ENCODE measurements around the gene MEF2D.
A peak's percentile ranks its signal among the peaks of the same experiment; 100 is the strongest.

Gene MEF2D

DNA sequence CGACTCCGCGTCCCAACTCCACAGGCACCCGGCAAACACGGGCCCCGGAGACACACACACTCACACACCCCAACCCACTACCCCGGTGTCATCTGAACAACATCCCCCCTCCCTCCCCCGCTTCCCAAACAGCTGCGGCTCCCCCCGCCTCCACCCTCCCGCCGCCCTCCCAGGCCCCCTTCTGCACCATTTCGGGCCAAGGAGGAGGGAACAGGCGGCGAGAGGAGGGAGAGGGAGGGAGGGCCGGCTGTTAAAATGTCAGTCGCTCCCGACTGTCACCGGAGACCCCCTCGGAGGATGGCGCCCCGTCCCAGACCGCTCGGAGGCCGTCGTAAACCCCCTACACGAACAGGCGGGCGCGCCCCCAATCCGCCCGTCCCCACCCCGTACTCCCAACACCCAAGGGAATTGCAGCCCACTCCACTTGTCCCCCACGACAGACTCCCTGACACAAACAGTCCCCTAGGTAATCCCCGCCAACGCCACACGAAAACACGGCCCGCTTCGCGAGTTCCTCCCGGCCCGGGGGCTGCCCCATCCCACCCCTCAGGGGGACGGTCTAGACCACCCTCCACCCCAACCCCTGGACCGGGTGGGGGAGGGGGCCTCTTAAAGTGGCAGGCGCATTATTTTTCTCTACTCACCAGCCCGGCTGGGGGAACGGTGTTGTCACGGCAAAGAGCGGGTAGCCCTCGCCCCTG, 583 bp downstream of the MEF2D start:
- peak; percentile 29 for DNase-seq (ENCODE audit: low read depth)

DNA sequence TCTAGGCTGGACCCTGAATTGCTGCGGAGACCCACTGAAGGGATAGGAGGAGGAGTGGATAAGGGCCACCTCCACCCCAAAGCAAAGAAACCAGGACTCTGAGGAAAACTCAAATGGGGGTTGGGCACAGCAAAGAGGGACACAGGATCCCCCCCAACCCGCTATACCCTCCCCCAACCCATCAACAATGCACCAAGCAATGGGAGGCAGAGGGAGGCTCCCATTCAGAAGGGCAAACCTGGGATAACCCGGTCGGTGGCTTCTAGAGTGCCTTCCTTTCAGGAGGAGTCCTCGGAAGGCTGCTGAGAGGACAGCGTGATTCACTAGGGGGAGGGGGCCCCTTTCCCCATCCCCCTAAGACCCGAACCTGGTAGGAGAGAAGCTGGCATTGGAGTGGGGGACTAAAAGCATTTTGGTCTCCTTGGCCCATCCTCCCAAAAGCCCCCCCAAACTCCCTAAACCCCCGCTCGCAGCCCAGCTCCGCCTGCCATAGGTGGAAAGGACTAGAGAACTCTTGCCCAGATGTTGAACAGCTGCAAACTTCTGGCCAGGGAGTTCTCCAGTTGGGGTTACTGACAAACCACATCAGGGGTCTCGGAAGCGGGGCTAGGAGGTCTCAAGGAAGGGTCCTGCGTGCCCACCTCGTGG, 1.3 kb downstream of the MEF2D start:
- no peak for DNase-seq (ENCODE audit: low read depth)

DNA sequence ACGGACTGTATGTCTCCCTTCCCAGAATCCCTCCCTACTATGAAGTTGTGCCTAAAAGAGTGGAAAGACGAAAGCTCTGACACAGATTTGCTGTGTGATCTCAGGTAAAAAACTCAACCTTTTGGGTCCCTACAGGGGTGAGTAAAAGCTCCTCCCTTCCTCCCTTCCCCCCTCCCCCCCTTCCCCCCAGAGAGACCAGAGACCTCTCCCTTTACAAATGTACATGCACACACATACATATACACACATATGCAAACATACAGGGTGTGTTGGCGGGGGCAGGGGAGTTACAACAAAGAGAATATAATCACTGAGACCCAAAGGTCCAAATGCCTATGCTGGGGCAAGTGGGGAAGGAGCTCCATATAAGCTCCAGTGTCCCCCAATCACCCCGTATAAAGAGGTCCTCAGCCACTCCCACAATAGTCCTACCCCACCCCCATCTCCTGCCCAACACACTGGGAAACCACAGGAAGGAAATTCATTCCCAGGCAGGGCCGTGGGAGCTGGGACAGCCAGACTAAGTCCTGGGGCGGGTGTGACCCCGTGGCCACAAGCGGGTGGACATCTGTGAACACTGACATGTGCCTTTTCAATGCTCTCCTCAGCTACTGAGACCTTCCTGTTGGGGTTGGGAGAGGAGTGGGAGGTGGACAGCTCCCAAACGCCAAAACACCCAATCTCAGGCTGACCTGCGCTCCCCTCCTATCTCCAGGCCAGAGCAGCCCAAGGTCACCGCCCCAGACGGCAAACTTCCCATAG, 2.0 kb downstream of the MEF2D start:
- DNase-seq (ENCODE audit: low read depth), result no peak

DNA sequence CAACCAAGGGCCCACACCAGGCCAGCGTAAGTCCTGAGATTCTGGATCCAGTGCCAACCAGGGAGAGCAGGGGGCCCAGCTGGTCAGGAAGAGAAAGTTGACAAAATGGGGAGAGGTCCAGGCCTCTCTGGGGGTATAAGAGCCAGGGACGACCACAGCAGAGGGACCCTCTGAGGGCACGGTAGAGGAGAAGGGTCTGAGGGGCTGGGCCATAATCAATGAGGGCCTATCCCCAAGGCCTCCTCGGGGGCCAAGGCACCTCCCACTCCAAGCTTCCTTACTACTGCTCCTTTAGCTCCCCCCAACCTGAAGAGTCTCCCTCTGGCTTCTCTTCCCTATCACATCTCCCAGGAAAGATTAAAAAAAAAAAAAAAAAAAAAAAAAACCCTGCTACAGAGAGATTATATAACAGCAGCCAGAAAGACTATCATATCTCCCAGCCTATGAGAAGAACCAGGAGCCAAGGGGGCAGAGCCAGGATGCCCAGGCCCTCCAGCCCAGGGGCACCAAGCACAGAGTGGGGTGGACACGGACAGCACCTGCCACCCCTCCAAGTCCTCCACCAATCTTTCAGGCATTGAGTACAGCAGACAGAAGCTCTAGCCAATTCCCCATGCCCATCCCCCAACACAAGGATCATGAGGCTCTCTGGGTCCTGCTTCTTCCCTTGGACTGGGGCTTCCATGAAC, 2.7 kb downstream of the MEF2D start:
- no peak for DNase-seq (ENCODE audit: low read depth)

DNA sequence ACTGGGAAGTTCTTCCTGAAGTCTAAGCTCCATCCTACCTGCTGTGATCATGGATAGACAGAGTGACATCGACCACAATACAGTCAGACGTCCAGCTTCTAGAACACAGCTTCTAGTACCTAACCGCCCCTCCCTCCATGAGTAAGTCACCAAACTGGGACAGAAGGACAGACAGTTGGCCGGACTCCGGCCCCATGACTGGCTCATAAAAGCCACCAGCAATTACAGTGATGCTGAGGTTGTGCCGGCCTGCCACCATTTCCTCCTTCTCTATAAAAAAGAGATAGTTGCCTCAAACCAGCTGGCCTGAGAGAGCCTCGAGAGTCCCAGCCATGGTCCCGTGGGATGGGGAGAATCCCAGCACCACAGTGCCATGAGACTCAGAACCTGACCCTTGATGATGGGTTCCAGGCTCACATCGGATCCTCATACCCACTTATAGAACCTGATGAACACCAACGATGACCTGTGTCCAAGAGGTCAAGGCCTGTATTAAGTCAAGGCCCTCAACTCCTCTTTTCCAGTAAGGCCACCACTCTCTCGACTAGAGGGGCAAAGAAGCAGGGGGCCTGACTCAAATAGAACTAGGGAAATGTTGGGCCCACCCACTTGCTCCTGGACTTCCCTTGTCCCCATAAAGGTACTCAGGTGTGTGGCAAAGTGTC, 3.4 kb downstream of the MEF2D start:
- DNase-seq (ENCODE audit: low read depth), result no peak

DNA sequence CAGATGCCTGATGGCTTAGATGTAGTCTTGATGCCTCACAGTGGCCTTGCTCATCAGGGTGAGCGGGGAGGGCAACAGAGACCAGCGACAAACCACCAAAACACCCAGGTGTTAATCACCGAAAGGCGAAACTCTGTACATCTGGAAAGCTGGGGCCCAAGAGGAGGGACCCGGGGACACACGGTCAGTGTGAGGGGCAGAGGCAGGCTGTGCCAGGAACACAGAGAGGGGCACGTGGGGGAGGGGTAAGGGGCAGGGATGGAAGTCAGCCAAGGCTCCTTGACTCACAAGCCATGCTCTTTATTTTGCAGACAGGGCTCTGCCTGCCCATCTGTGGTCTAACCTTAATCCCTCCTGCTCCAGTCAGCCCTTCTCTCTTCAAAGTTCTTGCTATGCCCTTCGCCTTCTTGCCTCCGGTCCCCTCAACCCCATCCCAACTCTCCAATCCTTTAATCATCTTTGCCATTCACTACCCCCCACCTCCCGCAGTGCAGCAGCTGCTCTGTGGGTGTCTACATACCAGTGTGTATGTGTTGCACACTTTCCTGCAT, 4.3 kb downstream of the MEF2D start:
- DNase-seq (ENCODE audit: low read depth), result no peak

DNA sequence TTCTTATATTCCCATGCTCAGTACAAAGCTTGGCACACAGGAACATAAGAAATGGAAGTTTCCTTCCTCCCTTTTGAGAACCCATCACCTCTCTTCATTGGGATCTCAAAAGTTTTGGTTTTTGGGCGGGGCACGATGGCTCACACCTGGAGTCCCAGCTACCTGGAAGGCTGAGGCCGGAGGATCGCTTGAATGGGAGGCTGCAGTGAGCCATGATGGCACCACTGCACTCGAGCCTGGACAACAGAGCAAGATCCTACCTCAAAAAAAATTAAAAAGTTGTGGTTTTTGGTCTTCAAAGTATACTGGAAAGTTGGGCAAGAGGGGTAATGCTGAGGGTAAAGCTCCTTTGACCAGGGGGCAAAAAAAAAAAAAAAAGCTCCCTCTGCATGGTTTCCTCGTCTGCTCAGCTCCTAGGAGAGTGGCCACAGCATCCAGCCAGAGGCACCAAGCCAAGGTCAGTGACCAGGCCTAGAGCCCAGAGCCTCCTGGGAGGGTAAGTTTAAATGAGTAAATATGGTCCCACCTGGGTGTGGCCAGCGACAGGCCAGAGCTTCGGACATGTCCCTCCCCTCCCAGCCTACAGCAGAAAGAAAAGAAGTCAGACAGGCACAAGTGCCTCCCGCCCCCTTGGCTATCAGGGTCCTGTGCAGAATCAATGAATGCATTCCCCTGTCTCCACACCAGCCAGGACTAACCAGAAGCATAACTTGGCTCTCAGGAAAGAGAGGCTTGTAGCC, 5.0 kb downstream of the MEF2D start:
- no peak for DNase-seq (ENCODE audit: low read depth)

DNA sequence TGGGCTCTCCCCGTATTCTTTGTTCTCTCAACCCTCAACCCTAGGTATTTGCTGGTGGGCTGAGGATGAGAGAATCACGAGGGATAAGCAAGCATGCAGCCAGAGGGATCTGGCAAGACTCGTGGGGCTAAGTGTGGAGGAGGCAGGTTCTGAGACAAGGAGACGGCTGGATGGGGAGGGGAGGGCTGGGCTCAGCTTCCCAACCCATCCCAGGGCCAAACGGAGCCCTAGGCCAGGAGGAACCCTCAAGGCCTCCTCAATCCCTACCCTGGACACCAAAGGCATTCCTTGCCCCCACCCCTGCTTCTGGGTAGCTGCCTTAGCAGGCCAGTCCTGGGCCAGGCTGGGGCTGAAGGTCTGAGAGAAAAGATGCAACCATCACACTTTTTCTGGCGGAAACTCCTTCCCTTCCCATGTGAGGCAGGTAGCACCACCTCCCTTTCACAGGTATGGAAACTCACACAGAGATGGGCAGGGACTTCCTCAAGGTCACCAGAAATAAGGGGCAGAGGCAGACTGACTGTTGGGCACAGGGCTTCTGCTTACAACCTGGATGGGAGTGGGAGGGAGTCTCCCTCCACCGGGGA, 6.2 kb downstream of the MEF2D start:
- no peak for DNase-seq (ENCODE audit: low read depth)

DNA sequence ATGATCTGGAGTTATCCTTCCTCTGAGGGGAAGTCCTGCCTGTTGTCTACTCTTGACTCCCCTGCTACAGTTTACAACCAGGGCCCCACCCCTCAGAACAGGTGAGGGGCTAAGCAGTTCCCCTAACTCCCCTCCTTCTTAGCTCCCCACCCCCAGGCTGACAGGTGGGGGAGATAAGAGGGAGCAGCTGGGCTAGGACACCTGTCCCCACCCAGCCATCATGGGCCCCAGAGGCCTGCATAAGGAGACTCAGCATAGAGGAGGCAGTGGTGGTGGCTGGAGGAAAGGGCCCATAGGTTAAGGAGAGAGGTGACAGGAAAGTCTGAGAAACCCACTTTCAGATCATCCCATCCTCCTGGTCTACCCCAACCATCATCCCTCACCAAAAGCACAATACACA, 6.8 kb downstream of the MEF2D start:
- no peak for DNase-seq (ENCODE audit: low read depth)

DNA sequence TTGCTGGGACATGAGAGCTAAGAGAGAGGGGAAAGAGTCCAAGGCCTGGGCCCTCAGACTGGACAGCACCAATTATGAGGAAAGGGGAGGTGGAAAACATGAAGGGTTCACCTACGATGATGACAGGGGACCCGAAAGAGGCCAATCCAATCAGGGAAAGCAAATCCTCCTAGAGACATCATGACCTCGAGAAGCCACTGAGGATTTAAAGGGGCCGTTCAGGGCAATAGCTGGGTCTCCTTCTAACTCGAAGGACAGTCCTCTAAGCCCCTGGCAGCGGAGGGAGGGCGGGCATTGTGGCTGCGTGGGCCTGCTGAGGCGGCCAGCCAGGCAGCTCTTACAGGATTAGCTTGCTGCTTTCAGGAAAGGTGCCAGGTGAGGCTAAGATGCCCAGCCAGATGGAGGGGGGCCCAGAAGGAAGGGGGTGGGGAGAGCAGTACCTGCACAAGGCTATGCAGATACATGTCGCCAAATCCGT, 7.4 kb downstream of the MEF2D start:
- no peak for DNase-seq (ENCODE audit: low read depth)

DNA sequence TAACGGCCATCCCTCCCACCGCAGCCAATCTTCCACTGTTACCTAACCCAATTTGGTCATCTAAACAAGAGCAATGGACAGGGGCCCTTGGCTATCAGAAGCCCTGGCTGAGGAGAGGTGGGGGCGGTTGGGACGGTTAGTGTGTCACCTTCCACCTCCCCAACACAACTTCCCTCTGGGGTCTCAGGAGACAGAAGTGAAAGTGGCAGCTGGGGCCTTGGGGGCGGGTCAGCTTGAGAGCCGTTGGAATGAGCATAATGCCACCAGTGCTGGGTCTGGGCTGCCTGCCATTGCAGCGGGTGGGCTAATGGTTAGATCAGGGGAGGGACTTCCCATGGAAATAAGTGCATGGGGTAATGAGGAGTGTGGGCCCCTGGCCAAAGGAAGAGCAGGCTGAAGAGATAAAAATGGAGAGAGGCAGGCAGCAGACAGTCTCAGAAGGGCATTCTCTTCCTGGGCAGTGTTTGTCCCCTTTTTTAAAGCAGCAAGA, 7.9 kb downstream of the MEF2D start:
- DNase-seq (ENCODE audit: low read depth), result no peak

DNA sequence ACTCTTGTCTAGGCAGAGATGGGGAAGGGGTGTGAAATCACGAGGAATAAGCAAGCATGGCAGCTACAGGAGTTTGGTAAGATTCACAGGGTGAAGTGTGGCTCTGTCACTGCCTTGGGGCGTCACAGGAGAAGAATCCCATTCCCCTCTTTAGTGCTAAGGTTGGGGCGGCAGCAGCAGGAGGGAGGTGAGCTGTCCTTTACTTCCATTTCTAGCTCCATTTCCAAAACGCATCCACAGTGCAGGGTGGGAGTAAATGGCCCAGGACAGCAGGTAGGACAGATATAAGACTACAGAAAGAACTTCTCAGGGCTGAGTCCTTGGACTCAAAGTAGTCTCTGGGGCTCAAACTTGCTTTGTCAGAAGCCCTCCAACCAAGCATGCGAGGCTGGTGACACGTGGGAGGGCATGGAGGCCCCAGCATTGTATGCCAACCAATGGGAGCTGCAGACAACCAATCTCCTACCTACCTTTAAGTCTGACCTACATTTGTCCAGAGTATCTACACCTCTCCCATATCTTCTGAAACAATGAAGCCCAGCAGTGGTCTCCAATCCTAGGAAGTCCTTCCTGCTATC, 8.5 kb downstream of the MEF2D start:
- DNase-seq (ENCODE audit: low read depth), result no peak

DNA sequence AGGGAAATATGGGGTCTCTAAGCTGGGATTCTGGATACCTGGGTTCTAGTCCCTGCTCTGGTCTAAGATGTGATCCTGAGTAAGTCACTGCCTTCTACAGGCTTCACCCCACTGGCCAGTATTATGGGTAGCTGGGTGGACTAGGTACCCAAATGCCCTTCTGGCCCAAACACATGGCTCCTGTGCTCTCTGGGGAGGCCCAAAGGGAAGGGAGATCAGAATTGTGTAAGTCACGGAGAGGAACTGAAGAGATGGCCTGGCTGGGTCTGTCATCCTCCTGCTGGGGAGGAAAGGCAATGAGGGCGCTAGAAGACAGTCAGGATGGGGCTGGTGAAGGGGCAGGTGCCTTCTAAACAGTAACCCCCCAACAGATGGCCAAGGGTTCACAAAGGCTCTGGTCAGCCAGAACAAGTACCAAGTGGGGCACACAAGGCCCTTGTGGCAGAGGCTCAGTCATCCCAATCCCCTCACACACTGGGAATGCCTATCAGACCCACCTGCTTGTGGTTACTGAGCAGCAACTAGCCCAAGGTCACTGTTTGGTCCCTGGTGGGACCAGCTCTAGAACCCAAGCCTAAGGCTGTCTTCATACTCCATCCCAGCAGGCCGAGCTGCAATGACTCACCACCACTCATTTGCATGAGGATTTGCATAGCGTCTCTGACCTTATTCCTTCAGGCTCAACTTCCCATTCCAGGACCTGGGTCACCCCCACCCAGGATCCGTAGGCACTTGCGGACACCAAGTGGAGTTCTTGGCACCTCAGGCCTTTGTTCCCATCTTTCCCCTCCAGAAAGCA, 9.2 kb downstream of the MEF2D start:
- no peak for DNase-seq (ENCODE audit: low read depth)

DNA sequence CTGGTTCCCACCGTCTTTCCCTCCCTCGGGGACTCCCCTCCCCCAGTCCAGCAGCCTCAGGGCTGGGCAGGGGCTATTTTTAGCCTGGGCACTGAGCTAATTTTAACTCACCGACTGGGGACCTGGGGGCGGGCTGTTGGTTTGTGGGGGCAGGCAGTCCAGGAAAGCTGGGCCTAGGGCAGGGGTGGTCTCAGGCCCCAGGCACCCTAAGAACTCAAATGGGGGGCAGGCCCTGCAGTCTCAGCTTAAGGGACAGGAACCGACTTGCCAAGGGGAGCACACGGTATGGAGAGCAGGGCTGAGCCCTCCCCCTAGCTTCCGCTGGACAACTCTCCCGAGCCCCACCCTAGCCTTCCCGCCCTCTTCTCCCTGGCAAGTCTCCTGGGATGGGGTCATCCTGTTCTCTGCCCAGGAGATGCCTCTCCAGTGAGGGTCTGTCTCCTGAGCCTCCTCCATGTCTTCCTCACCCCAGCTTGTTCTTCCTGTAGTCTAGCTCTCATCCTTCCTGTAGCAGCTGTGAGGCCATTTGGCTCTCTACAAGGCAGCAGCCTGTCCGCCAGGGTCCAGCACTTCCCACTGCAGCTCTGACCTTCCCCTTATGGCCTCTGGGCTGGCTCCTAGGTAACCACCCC, 10.1 kb downstream of the MEF2D start:
- no peak for DNase-seq (ENCODE audit: low read depth)

DNA sequence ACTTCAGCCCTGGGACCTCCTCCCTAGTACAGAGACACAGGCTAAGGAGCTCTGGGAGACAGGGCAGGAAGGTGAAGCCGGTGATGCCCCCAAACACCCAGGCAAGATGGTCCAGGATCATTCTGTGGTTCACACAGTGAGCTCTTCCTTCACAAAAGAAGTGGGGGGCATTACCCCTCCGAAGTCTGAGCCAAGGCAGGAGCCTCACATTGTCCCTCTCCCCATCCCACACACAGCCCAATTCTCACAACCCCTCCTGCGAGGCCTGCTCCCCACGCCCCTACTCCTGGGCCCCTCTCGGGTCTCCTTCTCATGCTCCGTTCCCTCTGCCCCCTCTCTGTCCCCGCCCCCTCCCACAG, 10.7 kb downstream of the MEF2D start:
- DNase-seq (ENCODE audit: low read depth), result no peak

DNA sequence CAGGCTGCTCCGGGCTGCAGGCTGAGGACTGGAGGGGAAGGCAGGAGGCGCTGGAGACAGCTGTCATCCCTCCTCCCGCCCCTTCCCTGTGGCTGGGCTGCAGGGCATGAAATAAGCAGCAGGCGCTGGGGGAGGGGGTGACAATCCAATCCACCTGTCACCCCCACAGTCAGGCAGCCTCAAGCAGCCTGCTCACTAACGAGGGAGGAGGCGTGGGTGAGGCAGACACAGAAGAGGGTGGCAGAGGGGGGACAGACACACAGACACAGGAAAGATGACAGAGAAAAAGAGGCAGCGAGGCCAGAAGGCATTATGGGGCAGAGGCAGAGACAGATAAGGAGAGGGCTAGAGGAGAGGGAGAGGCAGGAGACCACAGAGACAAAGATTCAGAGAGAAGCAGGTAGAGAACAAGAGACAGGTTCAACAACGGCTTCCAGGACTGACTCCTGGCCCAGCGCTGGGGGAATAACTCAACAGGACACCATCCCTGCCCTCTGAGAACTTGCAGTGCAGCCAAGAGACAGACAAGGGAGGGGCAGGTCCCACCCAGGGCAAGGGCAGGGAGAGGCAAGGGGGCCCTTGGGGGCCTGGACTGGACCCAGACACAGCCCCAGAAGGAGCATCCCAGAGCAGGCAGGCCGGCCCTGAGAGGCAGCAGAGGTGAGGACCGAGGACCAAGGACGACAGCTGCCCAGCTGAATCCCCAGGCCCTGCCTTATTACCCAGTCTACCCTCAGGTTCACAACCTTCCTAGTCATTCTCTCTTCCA, 11.2 kb downstream of the MEF2D start:
- peak; percentile 26 for DNase-seq (ENCODE audit: low read depth)

DNA sequence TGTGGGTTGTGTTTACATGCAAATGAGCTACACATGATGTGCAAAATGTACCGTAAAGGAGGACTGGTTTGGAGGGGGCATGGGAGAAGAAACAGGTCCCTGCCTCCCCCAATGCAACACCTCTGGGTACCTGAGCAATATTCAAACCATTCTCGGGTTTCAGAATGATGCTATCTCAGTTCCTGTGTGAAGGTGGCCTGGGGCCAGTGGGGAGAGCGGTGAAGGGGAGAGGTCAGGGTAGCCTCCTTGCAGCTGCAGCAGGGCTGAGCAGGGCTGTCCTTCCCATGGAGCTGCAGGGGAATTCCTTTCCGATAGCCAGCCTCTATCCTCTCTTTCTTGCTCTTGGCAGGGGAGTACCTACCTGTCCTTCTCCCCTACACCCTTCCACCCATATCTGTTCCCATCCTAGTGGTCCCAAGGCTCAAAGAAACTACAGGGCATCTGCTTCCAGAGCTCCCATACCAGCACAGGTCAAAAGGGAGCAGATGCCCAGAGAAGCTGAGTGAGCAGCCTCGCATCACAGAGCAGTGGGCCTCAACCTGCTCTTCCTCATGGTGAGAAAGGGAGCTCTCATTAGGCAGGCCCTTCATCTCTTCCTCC, 11.9 kb downstream of the MEF2D start:
- no peak for DNase-seq (ENCODE audit: low read depth)

DNA sequence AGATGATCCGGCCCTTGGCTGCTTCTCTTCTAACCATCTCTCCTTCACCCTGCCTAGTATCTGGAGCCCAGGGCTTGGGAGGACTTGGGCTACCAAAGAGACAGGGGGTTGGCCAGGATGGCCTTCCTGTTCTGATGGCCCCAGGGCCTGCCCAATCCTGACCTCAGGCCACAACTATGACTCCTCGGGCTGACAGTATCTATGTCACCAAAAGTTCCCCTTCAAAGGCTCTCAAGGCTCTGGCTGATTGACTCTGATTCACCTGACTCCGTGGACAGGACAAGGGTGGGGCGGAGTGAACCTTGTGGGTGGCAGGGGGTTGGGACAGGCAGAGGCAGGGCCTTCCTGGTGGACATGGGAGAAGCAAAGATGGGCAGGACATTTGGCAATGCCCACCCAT, 12.7 kb downstream of the MEF2D start:
- no peak for DNase-seq (ENCODE audit: low read depth)
